Loucy (cell line): ENCODE measurements around the gene CAMTA2.

ENCODE experiments used
- H2AFZ ChIP-seq: fragments of 200-600 bp; sonication (generic); 2 replicates; pipeline ENCODE4 v1.6.0; 2016; ENCODE audit warnings: antibody characterized with exemption, mild to moderate bottlenecking, low read length, moderate library complexity
- H3F3A ChIP-seq: fragments of 200-600 bp; 2 replicates; pipeline ENCODE4 v1.6.0; 2016; ENCODE audit warnings: antibody characterized with exemption, low read depth, mild to moderate bottlenecking
- H3K27me3 ChIP-seq: fragments of 200-600 bp; sonication (generic); 2 replicates; pipeline ENCODE4 v1.6.1; 2014; ENCODE audit warnings: low read length, mild to moderate bottlenecking; ENCODE audit not compliant: insufficient read depth, poor library complexity, severe bottlenecking
- H3K36me3 ChIP-seq: fragments of 200-600 bp; sonication (generic); 2 replicates; pipeline ENCODE4 v1.6.1; 2016; ENCODE audit warnings: low read length; ENCODE audit not compliant: insufficient read depth
- H3K4me1 ChIP-seq: fragments of 200-600 bp; sonication (generic); 2 replicates; pipeline ENCODE4 v1.5.1; 2014; ENCODE audit warnings: low read length, mild to moderate bottlenecking; ENCODE audit not compliant: insufficient read depth, poor library complexity, severe bottlenecking
- H3K4me2 ChIP-seq: fragments of 200-600 bp; sonication (generic); 2 replicates; pipeline ENCODE4 v1.6.0; 2014; ENCODE audit warnings: antibody characterized with exemption, low read length, low read depth, mild to moderate bottlenecking; ENCODE audit not compliant: poor library complexity, severe bottlenecking
- H3K4me3 ChIP-seq: fragments of 200-600 bp; sonication (generic); 2 replicates; pipeline ENCODE4 v1.5.1; 2014; ENCODE audit warnings: low read length, mild to moderate bottlenecking, mixed read lengths; ENCODE audit not compliant: poor library complexity, severe bottlenecking
- H3K79me2 ChIP-seq: fragments of 200-600 bp; sonication (generic); 2 replicates; pipeline ENCODE4 v1.6.1; 2014; ENCODE audit warnings: low read length; ENCODE audit not compliant: insufficient read depth
- H3K9ac ChIP-seq: fragments of 200-600 bp; sonication (generic); 2 replicates; pipeline ENCODE4 v1.6.0; 2014; ENCODE audit warnings: mild to moderate bottlenecking, low read depth, low read length, moderate library complexity; ENCODE audit not compliant: poor library complexity, severe bottlenecking
- H3K9me2 ChIP-seq: fragments of 200-600 bp; sonication (generic); replicated peaks from 2 replicates; pipeline ENCODE4 v1.6.1; 2016; ENCODE audit warnings: low read depth, low read length, mixed read lengths
- H3K9me3 ChIP-seq: fragments of 200-600 bp; sonication (generic); 2 replicates; pipeline ENCODE4 v1.6.1; 2014; ENCODE audit warnings: mild to moderate bottlenecking, antibody characterized with exemption, low read length, low read depth; ENCODE audit not compliant: insufficient read depth
- H4K20me1 ChIP-seq: fragments of 200-600 bp; sonication (generic); 2 replicates; pipeline ENCODE4 v1.6.0; 2014; ENCODE audit warnings: antibody characterized with exemption, low read length, mild to moderate bottlenecking; ENCODE audit not compliant: insufficient read depth, poor library complexity, severe bottlenecking
- CTCF ChIP-seq: fragments of 200-600 bp; sonication (generic); conservative IDR thresholded peaks from 2 replicates; pipeline ENCODE4 v1.5.1; 2014; ENCODE audit warnings: mild to moderate bottlenecking, antibody characterized with exemption, low read length
- EZH2phosphoT487 ChIP-seq: fragments of 200-600 bp; IDR thresholded peaks from 2 replicates; pipeline ENCODE4 v1.6.1; 2018; ENCODE audit warnings: antibody characterized with exemption, mild to moderate bottlenecking, moderate library complexity, borderline replicate concordance

CAMTA2 gene

GRCh38 chr17:4965311-4965986 is 22.0 kb downstream of the CAMTA2 start:
- Histone ChIP-seq H2AFZ (no peak overlapping the region), H3K4me1 (peaks cover 31% of the 10 kb centered on the region), H3K9me3 (no peaks in the 10 kb centered on the region), H3K4me2 (no peak overlapping the region), H3K36me3 (no peaks in the 10 kb centered on the region), H4K20me1 (no peaks in the 10 kb centered on the region), H3K79me2 (peaks cover 35% of the 10 kb centered on the region), H3K9ac (no peak overlapping the region), H3K4me3 (no peak overlapping the region), H3F3A (no peaks in the 10 kb centered on the region), H3K27me3 (no peaks in the 10 kb centered on the region), H3K9me2 (no peaks in the 10 kb centered on the region)
- TF ChIP-seq CTCF = no peak
- TF ChIP-seq EZH2phosphoT487 = no peak

- TF ChIP-seq CTCF (no peak), EZH2phosphoT487 (no peak)
- peak overlapping the region; percentile 34 for H3K4me3 ChIP-seq
- H3K9me3 ChIP-seq = no peaks in the 10 kb centered on the region
- no peaks in the 10 kb centered on the region for H3K9me2 ChIP-seq
- H3K4me1 ChIP-seq = peaks cover 20% of the 10 kb centered on the region
- no peaks in the 10 kb centered on the region for H3K27me3 ChIP-seq
- peak overlapping the region; percentile 59 for H3K4me2 ChIP-seq
- H3F3A ChIP-seq = 0 out of 2 replicates have a peak, but pooled peaks cover 3% of the 10 kb centered on the region
- no peaks in the 10 kb centered on the region for H4K20me1 ChIP-seq
- peaks cover 4% of the 10 kb centered on the region for H3K79me2 ChIP-seq
- H3K36me3 ChIP-seq = no peaks in the 10 kb centered on the region; the same call in 1 of the 2 replicates
- H2AFZ ChIP-seq = no peak overlapping the region
- H3K9ac ChIP-seq = peak overlapping the region; percentile 52
These were observed 27.1 kb downstream of the CAMTA2 start for GRCh38 chr17:4960279-4960922.

- no peaks in the 10 kb centered on the region; the same call in 1 of the 2 replicates for H3K36me3 ChIP-seq
- peaks cover 20% of the 10 kb centered on the region for H3K4me1 ChIP-seq
- TF ChIP-seq EZH2phosphoT487 (no peak), CTCF (no peak)
- no peak overlapping the region for H2AFZ ChIP-seq
- no peaks in the 10 kb centered on the region for H4K20me1 ChIP-seq
- H3K79me2 ChIP-seq = no peaks in the 10 kb centered on the region
- H3K27me3 ChIP-seq = no peaks in the 10 kb centered on the region
- H3K9ac ChIP-seq = peak overlapping the region; percentile 43
- no peaks in the 10 kb centered on the region for H3K9me2 ChIP-seq
- H3K4me3 ChIP-seq = peak overlapping the region; percentile 34
- H3F3A ChIP-seq = 0 out of 2 replicates have a peak, but pooled peaks cover 3% of the 10 kb centered on the region
- no peaks in the 10 kb centered on the region for H3K9me3 ChIP-seq
- peak overlapping the region; percentile 59 for H3K4me2 ChIP-seq
These were observed 28.1 kb downstream of the CAMTA2 start for GRCh38 chr17:4959261-4959965.
